Parathyroid adenoma (tissue), 2 donors: ENCODE data around the gene NEK4.

Source experiments
- H2AFZ ChIP-seq: fragments of 300-600 bp; sonication (generic); one replicate; pipeline ENCODE4 v1.7.0; 2017; ENCODE audit warnings: antibody characterized with exemption, mild to moderate bottlenecking
- H3K27ac ChIP-seq: fragments of 300-600 bp; sonication (generic); one replicate; pipeline ENCODE4 v1.7.0; 2017
- H3K27me3 ChIP-seq: fragments of 300-600 bp; sonication (generic); one replicate; pipeline ENCODE4 v1.7.0; 2017; ENCODE audit warnings: low read length; ENCODE audit not compliant: control insufficient read depth, insufficient read depth
- H3K36me3 ChIP-seq: fragments of 300-600 bp; sonication (generic); one replicate; pipeline ENCODE4 v1.7.0; 2017; ENCODE audit warnings: low read length; ENCODE audit not compliant: control insufficient read depth, insufficient read depth
- H3K4me1 ChIP-seq: fragments of 300-600 bp; sonication (generic); one replicate; pipeline ENCODE4 v1.7.0; 2017; ENCODE audit warnings: control low read depth
- H3K4me2 ChIP-seq: fragments of 300-600 bp; sonication (generic); one replicate; pipeline ENCODE4 v1.7.0; 2017; ENCODE audit warnings: low read length
- H3K4me3 ChIP-seq: fragments of 300-600 bp; sonication (generic); one replicate; pipeline ENCODE4 v1.7.0; 2017; ENCODE audit warnings: low read depth, low read length
- H3K79me2 ChIP-seq: fragments of 300-600 bp; sonication (generic); one replicate; pipeline ENCODE4 v1.7.0; 2017; ENCODE audit warnings: control low read depth
- H3K9ac ChIP-seq: fragments of 300-600 bp; sonication (generic); one replicate; pipeline ENCODE4 v1.7.0; 2017; ENCODE audit warnings: mild to moderate bottlenecking
- H3K9me3 ChIP-seq: fragments of 300-600 bp; sonication (generic); one replicate; pipeline ENCODE4 v1.7.0; 2017; ENCODE audit warnings: low read length; ENCODE audit not compliant: control insufficient read depth
- TF ChIP-seq, protein P1 (sequence below): fragments of 300-600 bp; sonication (generic); IDR thresholded peaks from one replicate; pipeline ENCODE4 v1.7.0; 2017; ENCODE audit warnings: antibody characterized with exemption, mild to moderate bottlenecking
- donor health status: primary hyperparathyroidism.

Gene NEK4

DNA sequence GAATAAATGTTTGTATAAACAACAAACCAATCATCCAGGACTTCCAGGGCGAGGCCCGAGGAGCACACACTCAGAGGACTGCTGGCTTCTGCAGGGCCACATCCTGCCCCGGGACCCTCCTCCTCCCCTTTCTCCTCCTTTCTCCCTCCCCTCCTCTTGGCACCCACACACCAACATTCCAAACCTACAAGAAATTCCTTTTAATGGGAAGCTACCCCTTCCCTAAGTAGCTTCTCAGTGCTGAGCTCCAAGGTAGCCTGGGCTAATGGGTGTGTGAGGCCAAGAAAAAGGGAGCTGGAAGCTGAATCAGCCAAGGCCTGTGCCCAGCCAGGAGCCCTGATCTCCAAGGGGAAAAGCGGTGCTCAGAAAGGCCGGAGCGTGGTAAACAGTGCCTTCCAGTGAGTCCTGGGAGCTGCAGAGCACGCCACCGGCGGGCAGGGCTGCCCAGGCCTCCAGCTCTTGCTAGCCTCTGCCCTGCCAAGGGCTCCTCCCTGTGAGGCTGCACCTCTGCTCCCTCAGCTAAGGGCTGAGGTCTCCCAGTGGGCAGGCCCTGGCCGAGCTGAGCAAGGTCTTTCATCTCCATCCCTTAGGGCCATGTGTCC, 27.7 kb upstream of the NEK4 start:
- no peak overlapping the region for H3K9ac ChIP-seq
- H3K4me1 ChIP-seq, result no peaks in the 10 kb centered on the region
- no peaks in the 10 kb centered on the region for H3K79me2 ChIP-seq
- no peaks in the 10 kb centered on the region for H3K9me3 ChIP-seq
- TF ChIP-seq, protein P1, sequence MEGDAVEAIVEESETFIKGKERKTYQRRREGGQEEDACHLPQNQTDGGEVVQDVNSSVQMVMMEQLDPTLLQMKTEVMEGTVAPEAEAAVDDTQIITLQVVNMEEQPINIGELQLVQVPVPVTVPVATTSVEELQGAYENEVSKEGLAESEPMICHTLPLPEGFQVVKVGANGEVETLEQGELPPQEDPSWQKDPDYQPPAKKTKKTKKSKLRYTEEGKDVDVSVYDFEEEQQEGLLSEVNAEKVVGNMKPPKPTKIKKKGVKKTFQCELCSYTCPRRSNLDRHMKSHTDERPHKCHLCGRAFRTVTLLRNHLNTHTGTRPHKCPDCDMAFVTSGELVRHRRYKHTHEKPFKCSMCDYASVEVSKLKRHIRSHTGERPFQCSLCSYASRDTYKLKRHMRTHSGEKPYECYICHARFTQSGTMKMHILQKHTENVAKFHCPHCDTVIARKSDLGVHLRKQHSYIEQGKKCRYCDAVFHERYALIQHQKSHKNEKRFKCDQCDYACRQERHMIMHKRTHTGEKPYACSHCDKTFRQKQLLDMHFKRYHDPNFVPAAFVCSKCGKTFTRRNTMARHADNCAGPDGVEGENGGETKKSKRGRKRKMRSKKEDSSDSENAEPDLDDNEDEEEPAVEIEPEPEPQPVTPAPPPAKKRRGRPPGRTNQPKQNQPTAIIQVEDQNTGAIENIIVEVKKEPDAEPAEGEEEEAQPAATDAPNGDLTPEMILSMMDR, result no peak
- H3K27me3 ChIP-seq, result no peaks in the 10 kb centered on the region
- no peak overlapping the region for H2AFZ ChIP-seq
- H3K27ac ChIP-seq, result no peak overlapping the region
- no peak overlapping the region for H3K4me3 ChIP-seq
- no peak overlapping the region for H3K4me2 ChIP-seq
- H3K36me3 ChIP-seq, result no peaks in the 10 kb centered on the region

DNA sequence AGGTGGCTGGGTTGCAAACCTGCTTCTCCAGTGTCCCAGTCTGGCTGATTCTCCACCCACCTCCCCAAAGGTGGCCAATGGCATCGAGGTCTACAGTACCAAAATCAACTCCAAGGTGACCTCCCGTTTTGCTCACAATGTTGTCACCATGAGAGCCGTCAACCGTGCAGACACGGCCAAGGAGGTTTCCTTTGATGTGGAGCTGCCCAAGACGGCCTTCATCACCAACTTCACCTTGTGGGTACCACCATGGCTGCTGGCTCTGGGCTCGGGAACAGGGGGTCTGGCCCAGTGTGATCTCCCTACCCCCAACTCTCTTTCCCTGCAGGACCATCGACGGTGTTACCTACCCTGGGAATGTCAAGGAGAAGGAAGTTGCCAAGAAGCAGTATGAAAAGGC, 25.7 kb upstream of the NEK4 start:
- TF ChIP-seq, protein P1, result no peak
- Histone ChIP-seq H3K4me2 (no peak overlapping the region), H3K4me1 (no peaks in the 10 kb centered on the region), H3K4me3 (no peak overlapping the region), H2AFZ (no peak overlapping the region), H3K79me2 (no peaks in the 10 kb centered on the region), H3K36me3 (no peaks in the 10 kb centered on the region), H3K27ac (no peak overlapping the region), H3K9ac (no peak overlapping the region), H3K9me3 (no peaks in the 10 kb centered on the region), H3K27me3 (no peaks in the 10 kb centered on the region)

DNA sequence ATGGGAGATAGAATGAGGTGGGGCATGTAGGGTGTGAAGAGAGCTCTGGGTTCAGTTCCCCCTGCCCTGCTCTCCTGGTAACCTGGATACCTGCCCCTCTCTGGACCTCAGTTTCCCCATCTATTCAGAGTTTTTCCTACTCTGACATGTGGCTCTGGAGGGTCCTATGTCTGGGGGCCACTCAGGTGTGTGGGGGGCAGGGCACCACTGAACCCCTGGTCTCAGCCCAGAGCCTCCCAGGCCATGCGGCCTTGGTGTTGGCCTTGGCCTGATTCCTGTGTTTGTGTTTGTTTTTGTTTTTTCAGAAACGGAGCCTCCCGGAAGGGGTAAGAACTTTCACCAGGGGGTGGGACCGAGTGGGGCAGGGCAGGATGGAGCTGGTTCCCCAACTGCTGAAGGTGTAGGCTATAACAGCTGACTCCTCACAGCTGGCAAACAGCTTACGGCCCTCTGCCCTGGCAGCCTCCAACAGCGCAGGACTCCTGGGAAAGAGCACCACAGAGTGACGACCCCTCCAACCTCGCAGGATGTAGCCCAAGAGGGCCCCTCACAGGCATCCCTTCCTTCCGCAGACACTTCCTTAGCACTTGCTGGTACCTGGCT, 24.7 kb upstream of the NEK4 start:
- Histone ChIP-seq H3K27me3 (no peaks in the 10 kb centered on the region), H3K9me3 (no peaks in the 10 kb centered on the region), H3K4me3 (no peak overlapping the region), H3K27ac (no peak overlapping the region), H3K4me2 (no peak overlapping the region), H3K4me1 (no peaks in the 10 kb centered on the region), H3K79me2 (no peaks in the 10 kb centered on the region), H3K36me3 (no peaks in the 10 kb centered on the region), H3K9ac (no peak overlapping the region), H2AFZ (no peak overlapping the region)
- TF ChIP-seq, protein P1, result no peak

DNA sequence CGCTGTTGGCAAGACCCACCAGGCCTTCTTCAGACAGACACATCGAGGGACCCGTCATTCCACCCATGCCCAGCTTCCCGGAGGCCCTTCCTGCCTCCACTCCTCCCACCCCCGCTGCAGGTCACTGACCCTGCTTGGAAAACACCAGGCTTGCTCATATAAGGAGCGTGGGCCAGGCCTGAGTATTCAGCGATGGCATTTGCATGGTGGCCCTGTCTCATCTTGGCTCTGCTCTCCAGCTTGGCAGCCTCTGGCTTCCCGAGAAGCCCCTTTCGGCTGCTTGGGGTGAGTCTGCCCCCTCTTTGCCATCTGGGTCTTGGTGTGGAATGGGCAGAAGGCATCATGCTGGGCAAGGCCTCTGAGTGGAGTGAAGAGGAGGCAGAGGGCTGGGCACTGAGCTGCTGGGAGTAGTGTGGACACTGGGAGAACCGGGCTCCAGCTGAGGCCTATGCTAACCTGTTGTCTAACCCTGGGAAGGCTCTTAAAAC, 23.9 kb upstream of the NEK4 start, which contains the start of gene ITIH3:
Gene ITIH3 (plus strand): TSS at position 185 of the 488 bp plus-strand sequence. CDS start 8 bp downstream, at position 193.
- H3K9ac ChIP-seq, result no peak within 1 kb of the TSS

More for the DNA sequence above, 23.9 kb upstream of the NEK4 start, which contains the start of gene ITIH3:
- Histone ChIP-seq H3K36me3 (no peaks in the 10 kb centered on the region), H3K9me3 (no peaks in the 10 kb centered on the region), H3K79me2 (no peaks in the 10 kb centered on the region), H3K4me1 (no peaks in the 10 kb centered on the region), H3K4me2 (no peak within 1 kb of the TSS), H3K4me3 (no peak within 1 kb of the TSS), H3K27ac (no peak within 1 kb of the TSS), H3K27me3 (no peaks in the 10 kb centered on the region), H2AFZ (no peak within 1 kb of the TSS)
- TF ChIP-seq, protein P1, result no peak
